ENCODE data around the gene NTSR2. TPM values are rescaled to one million over a fixed set of nuclear protein-coding genes. Genes with fewer than 3 reads are reported as not detected.
A peak's percentile ranks its signal among the peaks of the same experiment; 100 is the strongest.

NTSR2 gene
- total RNA-seq, 4 donors from 2014 or later, result not detected

GRCh38 chr2:11657195-11657594, 12.8 kb downstream of the NTSR2 start:
- no peaks in the 10 kb centered on the region for H3K36me3 ChIP-seq
- H3K27ac ChIP-seq, result no peak overlapping the region
- no peak overlapping the region for H3K4me3 ChIP-seq
- 84% methylated on average over 11 of the region's 11 CpGs for WGBS
- H3K4me1 ChIP-seq, result peaks cover 3% of the 10 kb centered on the region
- TF ChIP-seq EP300 (IDR thresholded peaks at IDR 0.05) (no peak), POLR2AphosphoS5 (IDR thresholded peaks at IDR 0.05) (no peak), CTCF (IDR thresholded peaks at IDR 0.05) (no peak), POLR2A (IDR thresholded peaks at IDR 0.05) (no peak)
- no peak for DNase-seq (ENCODE audit: low spot score in 2 of 2)
- H3K9me3 ChIP-seq, result no peaks in the 10 kb centered on the region
- H3K27me3 ChIP-seq, result peaks cover 27% of the 10 kb centered on the region

GRCh38 chr2:11656671-11657101, 13.3 kb downstream of the NTSR2 start:
- Histone ChIP-seq H3K36me3 (no peaks in the 10 kb centered on the region), H3K27me3 (peaks cover 22% of the 10 kb centered on the region), H3K9me3 (no peaks in the 10 kb centered on the region), H3K4me3 (no peak overlapping the region), H3K4me1 (peaks cover 4% of the 10 kb centered on the region), H3K27ac (no peak overlapping the region)
- 76% methylated on average over 31 of the region's 31 CpGs for WGBS
- DNase-seq (ENCODE audit: low spot score in 2 of 2), result peak in 1 of 2 donors; percentile 74
- no peak for TF ChIP-seq POLR2A (IDR thresholded peaks at IDR 0.05)
- no peak for TF ChIP-seq CTCF (IDR thresholded peaks at IDR 0.05)
- TF ChIP-seq EP300 (IDR thresholded peaks at IDR 0.05), result no peak
- no peak for TF ChIP-seq POLR2AphosphoS5 (IDR thresholded peaks at IDR 0.05)

- WGBS, result 92% methylated on average over 1 of the region's 1 CpG
- no peak for DNase-seq (ENCODE audit: low spot score in 2 of 2)
- Histone ChIP-seq H3K36me3 (no peaks in the 10 kb centered on the region), H3K4me3 (no peak overlapping the region), H3K9me3 (no peaks in the 10 kb centered on the region), H3K4me1 (peaks cover 4% of the 10 kb centered on the region), H3K27me3 (peaks cover 20% of the 10 kb centered on the region), H3K27ac (no peak overlapping the region)
- TF ChIP-seq POLR2AphosphoS5 (IDR thresholded peaks at IDR 0.05), result no peak
- TF ChIP-seq CTCF (IDR thresholded peaks at IDR 0.05), result no peak
Measured at GRCh38 chr2:11656252-11656651, 13.7 kb downstream of the NTSR2 start.

- whole genome bisulfite sequencing, result 82% methylated on average over 4 of the region's 4 CpGs
Measured at GRCh38 chr2:11655495-11655894, 14.5 kb downstream of the NTSR2 start.

GRCh38 chr2:11652553-11652952, 17.4 kb downstream of the NTSR2 start:
- Histone ChIP-seq H3K36me3 (no peaks in the 10 kb centered on the region), H3K27ac (no peak overlapping the region), H3K4me3 (no peak overlapping the region), H3K9me3 (no peaks in the 10 kb centered on the region), H3K27me3 (peaks cover 5% of the 10 kb centered on the region), H3K4me1 (peaks cover 4% of the 10 kb centered on the region)
- peak in 1 of 2 donors; percentile 12 for DNase-seq (ENCODE audit: low spot score in 2 of 2)
- WGBS, result 26% methylated on average over 3 of the region's 3 CpGs
- TF ChIP-seq POLR2A (IDR thresholded peaks at IDR 0.05) (no peak), POLR2AphosphoS5 (IDR thresholded peaks at IDR 0.05) (no peak), EP300 (IDR thresholded peaks at IDR 0.05) (no peak)

More at GRCh38 chr2:11655495-11655894, 14.5 kb downstream of the NTSR2 start:
- Histone ChIP-seq H3K27me3 (peaks cover 20% of the 10 kb centered on the region), H3K4me3 (no peak overlapping the region), H3K4me1 (peaks cover 4% of the 10 kb centered on the region), H3K27ac (no peak overlapping the region), H3K9me3 (no peaks in the 10 kb centered on the region), H3K36me3 (no peaks in the 10 kb centered on the region)
- no peak for DNase-seq (ENCODE audit: low spot score in 2 of 2)
- TF ChIP-seq EP300 (IDR thresholded peaks at IDR 0.05) (no peak), POLR2A (IDR thresholded peaks at IDR 0.05) (no peak), POLR2AphosphoS5 (IDR thresholded peaks at IDR 0.05) (no peak), CTCF (IDR thresholded peaks at IDR 0.05) (no peak)

Measured in suprapubic skin (tissue), 4 donors.